ENCODE results near the gene PRKCA.
"Not testable (repeated sequence)": the region's sequence is repeated elsewhere in the genome, so short reads cannot be mapped to it uniquely, and the experiment has no call there.

The PRKCA gene

DNA sequence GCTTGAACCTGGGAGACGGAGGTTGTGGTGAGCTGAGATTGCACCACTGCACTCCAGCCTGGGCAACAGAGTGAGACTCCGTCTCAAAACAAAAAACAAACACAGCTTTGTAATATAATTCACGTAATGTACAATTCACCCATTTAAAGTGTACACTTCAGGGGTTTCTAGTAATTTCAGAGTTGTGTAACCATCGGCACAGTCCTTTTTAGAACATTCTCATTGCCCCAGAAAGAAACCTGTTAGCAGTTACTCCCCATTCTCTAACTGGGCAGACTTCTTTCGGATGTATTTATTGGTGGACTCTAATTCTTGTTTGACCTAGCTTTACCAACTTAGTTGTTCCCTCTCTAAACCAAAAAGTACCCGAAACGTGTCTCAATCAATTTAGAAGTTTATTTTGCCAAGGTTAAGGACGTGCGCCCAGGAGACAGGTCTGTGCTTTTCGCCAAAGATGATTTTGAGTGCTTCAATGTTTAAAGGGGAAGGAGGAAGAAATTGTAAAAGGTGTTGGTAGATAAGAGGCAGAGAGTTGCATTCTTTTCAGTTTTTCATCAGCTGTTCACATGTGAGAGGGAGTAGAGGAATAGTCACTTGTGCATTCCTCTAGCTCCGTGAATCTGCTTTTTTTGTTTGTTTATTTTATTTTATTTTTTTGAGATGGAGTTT, 175.3 kb downstream of the PRKCA start:
- Histone ChIP-seq H3K27ac (ENCODE audit: insufficient read depth, low read length, poor library complexity, severe bottlenecking) (no peak overlapping the region), H3K27me3 (replicated peaks; ENCODE audit: control insufficient read depth, insufficient read depth, low read length, poor library complexity, severe bottlenecking) (no peaks in the 10 kb centered on the region), H3K9me3 (ENCODE audit: control insufficient read depth, low read length) (no peaks in the 10 kb centered on the region)

DNA sequence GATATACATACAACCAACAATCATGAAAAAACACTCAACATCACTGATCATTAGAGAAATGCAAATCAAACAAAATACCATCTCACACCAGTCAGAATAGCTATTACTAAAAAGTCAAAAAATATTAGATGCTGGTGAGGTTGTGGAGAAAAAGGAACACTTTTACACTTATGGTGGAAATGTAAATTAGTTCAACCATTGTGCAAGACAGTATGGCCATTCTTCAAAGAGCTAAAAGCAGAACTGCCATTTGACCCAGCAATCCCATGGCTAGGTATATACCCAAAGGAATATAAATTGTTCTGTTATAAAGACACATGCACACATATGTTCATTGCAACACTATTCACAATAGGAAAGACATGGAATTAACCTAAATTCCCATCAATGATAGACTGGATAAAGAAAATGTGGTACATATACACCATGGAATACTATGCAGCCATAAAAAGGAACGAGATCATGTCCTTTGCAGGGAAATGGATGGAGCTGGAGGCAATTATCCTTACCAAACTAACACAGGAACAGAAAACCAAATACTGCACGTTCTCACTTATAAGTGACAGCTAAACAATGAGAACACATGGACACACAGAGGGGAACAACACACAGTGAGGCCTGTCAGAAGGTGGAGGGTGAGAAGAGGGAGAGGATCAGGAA, 176.9 kb downstream of the PRKCA start:
- H3K4me1 ChIP-seq (ENCODE audit: control insufficient read depth, insufficient read depth, low read length, poor library complexity, severe bottlenecking); H3K27ac ChIP-seq (ENCODE audit: insufficient read depth, low read length, poor library complexity, severe bottlenecking); DNase-seq; H3K27me3 ChIP-seq (replicated peaks; ENCODE audit: control insufficient read depth, insufficient read depth, low read length, poor library complexity, severe bottlenecking); H3K36me3 ChIP-seq (ENCODE audit: control insufficient read depth, insufficient read depth, low read length); H3K4me3 ChIP-seq (ENCODE audit: insufficient read depth, low read depth, low read length, poor library complexity, severe bottlenecking); H3K9me3 ChIP-seq (ENCODE audit: control insufficient read depth, low read length): not testable (repeated sequence)

More for the DNA sequence above, 175.3 kb downstream of the PRKCA start:
- H3K36me3 ChIP-seq (ENCODE audit: control insufficient read depth, insufficient read depth, low read length) = no peaks in the 10 kb centered on the region
- H3K4me1 ChIP-seq (ENCODE audit: control insufficient read depth, insufficient read depth, low read length, poor library complexity, severe bottlenecking) = no peaks in the 10 kb centered on the region
- no peak for DNase-seq
- H3K4me3 ChIP-seq (ENCODE audit: insufficient read depth, low read depth, low read length, poor library complexity, severe bottlenecking) = no peak overlapping the region

DNA sequence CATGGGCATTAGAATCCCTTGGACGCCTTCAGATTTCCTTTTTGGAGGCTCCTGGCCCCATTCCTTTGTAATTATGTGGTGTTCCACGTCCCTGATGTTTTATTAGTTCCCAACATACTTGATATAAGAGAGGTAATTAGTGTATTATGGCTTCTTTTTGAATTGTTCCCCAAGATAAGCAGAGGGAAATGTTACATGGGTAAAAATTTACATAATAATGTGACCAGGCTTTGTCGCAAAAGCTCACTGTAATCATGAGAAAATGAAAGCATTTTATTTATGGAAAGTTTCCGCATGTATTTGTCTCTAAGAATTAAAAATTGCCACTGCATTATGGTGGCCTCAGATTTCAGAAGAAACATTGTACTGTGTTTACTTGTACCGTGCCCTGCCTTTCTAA, 177.8 kb downstream of the PRKCA start:
- H3K27me3 ChIP-seq (replicated peaks; ENCODE audit: control insufficient read depth, insufficient read depth, low read length, poor library complexity, severe bottlenecking) = no peaks in the 10 kb centered on the region
- H3K27ac ChIP-seq (ENCODE audit: insufficient read depth, low read length, poor library complexity, severe bottlenecking) = no peak overlapping the region
- no peaks in the 10 kb centered on the region for H3K4me1 ChIP-seq (ENCODE audit: control insufficient read depth, insufficient read depth, low read length, poor library complexity, severe bottlenecking)
- H3K4me3 ChIP-seq (ENCODE audit: insufficient read depth, low read depth, low read length, poor library complexity, severe bottlenecking) = no peak overlapping the region
- no peak for DNase-seq
- no peaks in the 10 kb centered on the region for H3K36me3 ChIP-seq (ENCODE audit: control insufficient read depth, insufficient read depth, low read length)
- no peaks in the 10 kb centered on the region for H3K9me3 ChIP-seq (ENCODE audit: control insufficient read depth, low read length)

DNA sequence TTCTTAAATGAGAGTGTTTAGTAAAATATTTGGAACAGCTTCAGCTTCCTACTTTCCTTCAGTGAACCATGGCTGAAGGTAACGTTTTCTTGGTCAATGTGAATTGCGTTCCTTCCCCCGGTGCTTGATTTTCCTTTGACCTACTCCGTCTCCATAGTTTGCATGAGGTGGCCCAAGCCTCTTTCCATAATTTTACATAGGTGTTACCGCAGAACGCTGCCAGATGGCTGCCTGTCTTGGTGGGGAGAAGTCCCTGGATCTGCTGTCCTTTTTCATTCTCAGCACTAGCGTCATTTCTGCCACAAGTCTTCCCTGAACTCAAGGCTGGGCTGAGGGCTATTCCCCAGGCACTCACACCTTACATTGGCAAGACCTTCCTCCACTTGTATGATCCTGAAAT, 178.4 kb downstream of the PRKCA start:
- Histone ChIP-seq H3K27ac (ENCODE audit: insufficient read depth, low read length, poor library complexity, severe bottlenecking) (no peak overlapping the region), H3K4me1 (ENCODE audit: control insufficient read depth, insufficient read depth, low read length, poor library complexity, severe bottlenecking) (no peaks in the 10 kb centered on the region), H3K27me3 (replicated peaks; ENCODE audit: control insufficient read depth, insufficient read depth, low read length, poor library complexity, severe bottlenecking) (no peaks in the 10 kb centered on the region), H3K36me3 (ENCODE audit: control insufficient read depth, insufficient read depth, low read length) (no peaks in the 10 kb centered on the region), H3K4me3 (ENCODE audit: insufficient read depth, low read depth, low read length, poor library complexity, severe bottlenecking) (no peak overlapping the region), H3K9me3 (ENCODE audit: control insufficient read depth, low read length) (no peaks in the 10 kb centered on the region)
- DNase-seq = no peak

DNA sequence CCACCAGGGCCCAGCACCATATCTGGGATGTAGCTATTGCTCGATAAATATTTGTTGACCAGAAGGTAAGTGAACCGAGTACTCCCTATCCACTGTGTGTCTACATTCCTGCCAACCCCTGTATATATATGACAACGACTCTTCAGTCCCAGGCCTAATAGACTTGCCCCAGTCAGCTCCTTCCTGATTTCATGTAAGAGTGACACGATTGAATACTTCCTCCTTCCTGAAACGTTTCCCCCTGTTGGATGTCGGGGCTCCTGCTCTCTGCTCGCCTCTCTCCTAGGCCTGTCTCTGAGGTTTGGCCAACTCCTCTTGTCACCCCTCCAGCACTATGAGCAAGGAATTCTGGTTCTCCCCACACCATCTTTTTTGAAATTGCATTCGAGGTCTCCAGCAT, 178.9 kb downstream of the PRKCA start:
- Histone ChIP-seq H3K4me1 (ENCODE audit: control insufficient read depth, insufficient read depth, low read length, poor library complexity, severe bottlenecking) (no peaks in the 10 kb centered on the region), H3K4me3 (ENCODE audit: insufficient read depth, low read depth, low read length, poor library complexity, severe bottlenecking) (no peak overlapping the region), H3K27me3 (replicated peaks; ENCODE audit: control insufficient read depth, insufficient read depth, low read length, poor library complexity, severe bottlenecking) (no peaks in the 10 kb centered on the region), H3K36me3 (ENCODE audit: control insufficient read depth, insufficient read depth, low read length) (no peaks in the 10 kb centered on the region), H3K9me3 (ENCODE audit: control insufficient read depth, low read length) (no peaks in the 10 kb centered on the region), H3K27ac (ENCODE audit: insufficient read depth, low read length, poor library complexity, severe bottlenecking) (no peak overlapping the region)
- DNase-seq = no peak

DNA sequence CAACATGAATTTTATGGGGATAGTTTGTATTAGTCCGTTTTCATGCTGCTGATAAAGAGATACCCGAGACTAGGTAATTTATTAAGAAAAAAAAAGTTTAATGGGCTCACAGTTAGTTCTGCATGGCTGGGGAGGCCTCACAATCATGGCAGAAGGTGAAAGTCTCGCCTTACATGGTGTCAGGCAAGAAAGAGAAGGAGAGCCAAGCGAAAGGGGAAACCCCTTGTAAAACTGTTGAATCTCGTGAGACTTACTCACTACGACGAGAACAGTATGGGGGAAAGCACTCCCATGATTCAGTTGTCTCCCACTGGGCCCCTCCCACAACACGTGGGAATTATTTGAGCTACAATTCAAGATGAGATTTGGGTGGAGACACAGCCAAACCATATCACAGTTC, 181.5 kb downstream of the PRKCA start:
- H3K27me3 ChIP-seq (replicated peaks; ENCODE audit: control insufficient read depth, insufficient read depth, low read length, poor library complexity, severe bottlenecking) = no peaks in the 10 kb centered on the region
- H3K9me3 ChIP-seq (ENCODE audit: control insufficient read depth, low read length) = no peaks in the 10 kb centered on the region
- H3K36me3 ChIP-seq (ENCODE audit: control insufficient read depth, insufficient read depth, low read length) = no peaks in the 10 kb centered on the region
- no peak overlapping the region for H3K27ac ChIP-seq (ENCODE audit: insufficient read depth, low read length, poor library complexity, severe bottlenecking)
- H3K4me3 ChIP-seq (ENCODE audit: insufficient read depth, low read depth, low read length, poor library complexity, severe bottlenecking) = no peak overlapping the region
- DNase-seq = no peak
- no peaks in the 10 kb centered on the region for H3K4me1 ChIP-seq (ENCODE audit: control insufficient read depth, insufficient read depth, low read length, poor library complexity, severe bottlenecking)

DNA sequence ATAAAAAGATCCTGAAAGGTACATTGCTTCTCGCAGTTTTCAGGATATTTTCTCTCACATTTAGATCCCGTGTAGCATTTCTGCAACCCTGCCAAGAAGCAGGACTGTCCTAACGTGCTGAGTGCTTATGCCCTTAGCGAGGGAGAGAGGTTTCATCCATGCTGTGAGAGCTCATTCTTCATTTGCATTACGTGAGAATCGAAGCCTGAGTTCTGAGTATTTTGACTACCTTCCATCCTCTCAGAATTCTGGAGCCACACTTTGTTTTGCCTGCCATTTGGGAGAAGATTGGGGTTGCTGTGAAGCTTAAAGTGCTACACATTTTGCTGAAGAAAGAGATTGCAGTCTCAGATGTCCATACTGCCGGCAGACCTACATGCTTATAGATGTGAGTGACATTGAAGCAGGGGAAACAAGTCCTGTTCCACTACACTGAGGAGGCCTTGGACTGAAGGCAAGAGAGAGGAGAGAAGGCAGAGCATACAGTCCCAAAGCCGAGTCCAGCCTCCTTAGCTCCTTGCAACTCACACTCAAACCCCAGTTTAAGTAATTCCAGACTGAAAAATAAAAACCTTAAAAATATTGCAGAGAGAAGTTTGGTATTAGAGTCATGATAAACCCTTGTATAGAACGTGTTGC, 183.0 kb downstream of the PRKCA start:
- no peak for DNase-seq
- Histone ChIP-seq H3K4me3 (ENCODE audit: insufficient read depth, low read depth, low read length, poor library complexity, severe bottlenecking) (no peak overlapping the region), H3K9me3 (ENCODE audit: control insufficient read depth, low read length) (no peaks in the 10 kb centered on the region), H3K36me3 (ENCODE audit: control insufficient read depth, insufficient read depth, low read length) (no peaks in the 10 kb centered on the region), H3K27me3 (replicated peaks; ENCODE audit: control insufficient read depth, insufficient read depth, low read length, poor library complexity, severe bottlenecking) (no peaks in the 10 kb centered on the region), H3K4me1 (ENCODE audit: control insufficient read depth, insufficient read depth, low read length, poor library complexity, severe bottlenecking) (no peaks in the 10 kb centered on the region), H3K27ac (ENCODE audit: insufficient read depth, low read length, poor library complexity, severe bottlenecking) (no peak overlapping the region)

DNA sequence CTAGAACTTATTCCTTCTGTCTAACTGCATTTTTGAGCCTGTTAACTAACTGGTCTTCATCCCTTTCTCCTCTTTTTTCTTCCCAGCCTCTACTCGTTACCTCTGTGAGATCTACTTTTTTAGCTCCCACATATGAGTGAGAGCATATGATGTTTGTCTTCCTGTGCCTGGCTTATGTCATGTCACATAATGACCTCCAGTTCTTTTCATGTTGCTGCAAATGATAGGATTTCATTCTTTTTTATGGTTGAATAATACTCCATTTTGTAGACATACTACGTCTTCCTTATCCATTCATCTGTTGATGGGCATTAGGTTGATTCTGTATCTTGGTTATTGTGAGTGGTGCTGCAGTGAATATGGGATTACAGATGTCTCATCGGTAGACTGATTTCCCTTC, 184.7 kb downstream of the PRKCA start:
- H3K4me1 ChIP-seq (ENCODE audit: control insufficient read depth, insufficient read depth, low read length, poor library complexity, severe bottlenecking) = no peaks in the 10 kb centered on the region
- no peak for DNase-seq
- H3K4me3 ChIP-seq (ENCODE audit: insufficient read depth, low read depth, low read length, poor library complexity, severe bottlenecking) = no peak overlapping the region
- no peak overlapping the region for H3K27ac ChIP-seq (ENCODE audit: insufficient read depth, low read length, poor library complexity, severe bottlenecking)
- H3K36me3 ChIP-seq (ENCODE audit: control insufficient read depth, insufficient read depth, low read length) = no peaks in the 10 kb centered on the region
- no peaks in the 10 kb centered on the region for H3K27me3 ChIP-seq (replicated peaks; ENCODE audit: control insufficient read depth, insufficient read depth, low read length, poor library complexity, severe bottlenecking)
- no peaks in the 10 kb centered on the region for H3K9me3 ChIP-seq (ENCODE audit: control insufficient read depth, low read length)

DNA sequence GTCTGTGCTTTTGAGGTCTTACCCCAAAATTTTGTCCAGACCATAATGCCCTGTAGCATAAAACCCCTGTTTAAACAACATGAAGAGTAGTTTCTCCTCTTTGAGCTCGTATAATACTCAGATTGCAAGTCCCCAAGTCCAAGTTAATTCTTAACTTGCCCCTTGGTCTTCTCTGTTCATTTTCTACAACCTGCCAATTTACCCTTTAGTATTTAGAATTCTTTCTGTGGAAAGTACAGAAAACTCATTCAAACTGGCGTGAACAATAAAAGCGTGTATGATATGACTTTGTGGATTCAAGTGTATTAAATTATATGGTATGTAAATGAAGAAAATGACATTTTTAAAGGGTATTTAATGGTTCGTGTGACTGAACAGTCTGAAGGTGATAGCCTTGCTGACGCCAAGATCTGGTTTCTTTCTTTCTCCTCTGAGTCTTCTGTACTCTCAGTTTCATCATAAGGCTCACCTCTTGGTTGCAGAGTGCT, 185.6 kb downstream of the PRKCA start:
- H3K4me3 ChIP-seq (ENCODE audit: insufficient read depth, low read depth, low read length, poor library complexity, severe bottlenecking) = no peak overlapping the region
- no peak for DNase-seq
- no peaks in the 10 kb centered on the region for H3K27me3 ChIP-seq (replicated peaks; ENCODE audit: control insufficient read depth, insufficient read depth, low read length, poor library complexity, severe bottlenecking)
- no peaks in the 10 kb centered on the region for H3K36me3 ChIP-seq (ENCODE audit: control insufficient read depth, insufficient read depth, low read length)
- no peaks in the 10 kb centered on the region for H3K4me1 ChIP-seq (ENCODE audit: control insufficient read depth, insufficient read depth, low read length, poor library complexity, severe bottlenecking)
- no peaks in the 10 kb centered on the region for H3K9me3 ChIP-seq (ENCODE audit: control insufficient read depth, low read length)
- no peak overlapping the region for H3K27ac ChIP-seq (ENCODE audit: insufficient read depth, low read length, poor library complexity, severe bottlenecking)

DNA sequence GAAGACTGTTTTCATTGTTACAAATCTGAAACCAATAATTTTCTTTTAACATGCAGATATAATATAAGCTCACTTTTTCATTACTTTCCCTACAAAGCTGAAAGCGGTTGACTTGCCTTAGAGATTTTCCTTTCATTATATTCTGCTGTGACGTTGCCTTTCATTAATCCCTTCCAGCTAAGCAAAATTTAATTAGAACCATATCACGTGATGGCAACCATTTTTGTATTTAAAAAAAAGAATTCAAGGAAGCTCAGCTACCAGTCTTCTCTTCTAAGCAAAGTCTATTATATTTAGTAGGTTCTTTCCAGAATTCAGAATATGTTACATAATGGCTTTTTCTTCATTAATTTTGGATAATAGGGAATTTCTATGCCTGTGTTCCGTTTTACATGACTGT, 186.5 kb downstream of the PRKCA start:
- no peaks in the 10 kb centered on the region for H3K27me3 ChIP-seq (replicated peaks; ENCODE audit: control insufficient read depth, insufficient read depth, low read length, poor library complexity, severe bottlenecking)
- no peak overlapping the region for H3K27ac ChIP-seq (ENCODE audit: insufficient read depth, low read length, poor library complexity, severe bottlenecking)
- no peaks in the 10 kb centered on the region for H3K9me3 ChIP-seq (ENCODE audit: control insufficient read depth, low read length)
- DNase-seq = no peak
- no peaks in the 10 kb centered on the region for H3K4me1 ChIP-seq (ENCODE audit: control insufficient read depth, insufficient read depth, low read length, poor library complexity, severe bottlenecking)
- H3K4me3 ChIP-seq (ENCODE audit: insufficient read depth, low read depth, low read length, poor library complexity, severe bottlenecking) = no peak overlapping the region
- H3K36me3 ChIP-seq (ENCODE audit: control insufficient read depth, insufficient read depth, low read length) = no peaks in the 10 kb centered on the region
